Erythroblast (primary cell): ENCODE measurements around the gene DDX25.

Experiments used
- GATA1 ChIP-seq: IDR thresholded peaks from 2 replicates; pipeline ENCODE4 v1.6.1; 2011; ENCODE audit warnings: low read depth, mild to moderate bottlenecking, control low read depth, low read length, moderate library complexity
- POLR2A ChIP-seq: IDR thresholded peaks from 2 replicates; pipeline ENCODE4 v1.6.1; 2011; ENCODE audit warnings: mild to moderate bottlenecking, low read length

DNA sequence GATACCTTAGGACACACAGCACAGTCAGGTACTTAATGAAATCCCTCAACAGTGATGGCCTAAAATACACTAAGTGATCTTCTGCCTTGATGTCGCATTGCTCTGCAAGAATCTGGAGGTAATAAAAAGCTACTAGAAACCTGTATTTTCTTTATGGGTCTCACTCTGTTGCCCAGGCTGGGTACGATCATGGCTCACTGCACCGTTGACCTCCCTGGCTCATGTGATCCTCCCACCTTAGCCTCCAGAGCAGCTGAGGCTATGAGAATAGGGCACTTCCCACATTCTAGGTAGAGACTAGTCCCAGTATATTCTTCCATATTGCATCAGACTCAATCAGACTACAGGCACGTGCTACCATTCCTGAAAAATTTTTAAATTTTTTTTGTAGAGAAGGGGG lies 63.2 kb downstream of the DDX25 start:
- no peak for TF ChIP-seq POLR2A
- TF ChIP-seq GATA1, result no peak
